GM21390 (cell line): ENCODE results near the gene NEURL1.
"Not testable (repeated sequence)": the region's sequence is repeated elsewhere in the genome, so short reads cannot be mapped to it uniquely, and the experiment has no call there.

Source experiments
- ATAC-seq: cut with Tn5 transposase; IDR thresholded peaks from one replicate; pipeline ENCODE4 v1.9.1; 2021; ENCODE audit not compliant: unreplicated experiment

Gene NEURL1

GRCh38 chr10:103459615-103460014, 33.9 kb upstream of the NEURL1 start:
- ATAC-seq, result no peak

- ATAC-seq, result no peak
Observed at GRCh38 chr10:103463499-103463898, 30.0 kb upstream of the NEURL1 start.

- no peak for ATAC-seq
Observed at GRCh38 chr10:103465411-103466179, 27.9 kb upstream of the NEURL1 start.

GRCh38 chr10:103466734-103467133, 26.8 kb upstream of the NEURL1 start:
- ATAC-seq, result no peak

DNA sequence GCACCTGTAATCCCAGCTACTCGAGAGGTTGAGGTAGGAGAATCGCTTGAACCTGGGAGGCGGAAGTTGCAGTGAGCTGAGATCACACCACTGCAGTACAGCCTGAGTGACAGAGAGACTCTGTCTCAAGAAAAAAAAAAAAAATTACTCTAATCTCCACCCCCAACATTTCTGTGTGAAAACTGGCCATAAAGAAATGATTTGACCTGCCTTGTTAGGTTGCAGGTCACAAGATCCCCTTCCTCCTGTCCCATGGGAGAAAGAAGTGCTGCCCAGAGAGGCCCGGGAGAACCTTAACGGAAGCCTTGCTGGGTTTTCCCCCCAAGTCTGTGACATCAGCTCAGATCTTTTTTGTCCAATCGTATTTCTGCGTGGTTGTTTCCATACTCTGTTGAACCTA, 26.1 kb upstream of the NEURL1 start:
- no peak for ATAC-seq

DNA sequence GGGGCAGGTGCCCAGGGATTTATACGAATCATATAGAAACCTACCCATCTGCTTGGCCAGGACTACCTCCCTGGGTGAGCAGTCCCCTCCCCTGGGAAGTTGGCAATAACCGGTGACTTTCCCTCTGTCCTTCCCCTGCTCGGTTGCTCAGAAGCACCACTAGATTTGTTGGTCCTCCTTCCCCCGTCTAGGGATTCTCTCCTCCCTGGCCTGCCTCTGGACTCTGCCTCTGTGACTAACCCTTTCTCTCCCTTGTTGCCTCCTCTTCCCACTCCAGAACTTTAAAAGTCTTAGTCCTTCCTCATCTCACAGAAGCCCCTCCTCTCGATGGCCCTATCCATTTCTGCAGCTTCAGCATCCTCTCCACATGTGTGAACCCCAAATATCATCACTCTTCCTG, 24.3 kb upstream of the NEURL1 start:
- ATAC-seq, result no peak

DNA sequence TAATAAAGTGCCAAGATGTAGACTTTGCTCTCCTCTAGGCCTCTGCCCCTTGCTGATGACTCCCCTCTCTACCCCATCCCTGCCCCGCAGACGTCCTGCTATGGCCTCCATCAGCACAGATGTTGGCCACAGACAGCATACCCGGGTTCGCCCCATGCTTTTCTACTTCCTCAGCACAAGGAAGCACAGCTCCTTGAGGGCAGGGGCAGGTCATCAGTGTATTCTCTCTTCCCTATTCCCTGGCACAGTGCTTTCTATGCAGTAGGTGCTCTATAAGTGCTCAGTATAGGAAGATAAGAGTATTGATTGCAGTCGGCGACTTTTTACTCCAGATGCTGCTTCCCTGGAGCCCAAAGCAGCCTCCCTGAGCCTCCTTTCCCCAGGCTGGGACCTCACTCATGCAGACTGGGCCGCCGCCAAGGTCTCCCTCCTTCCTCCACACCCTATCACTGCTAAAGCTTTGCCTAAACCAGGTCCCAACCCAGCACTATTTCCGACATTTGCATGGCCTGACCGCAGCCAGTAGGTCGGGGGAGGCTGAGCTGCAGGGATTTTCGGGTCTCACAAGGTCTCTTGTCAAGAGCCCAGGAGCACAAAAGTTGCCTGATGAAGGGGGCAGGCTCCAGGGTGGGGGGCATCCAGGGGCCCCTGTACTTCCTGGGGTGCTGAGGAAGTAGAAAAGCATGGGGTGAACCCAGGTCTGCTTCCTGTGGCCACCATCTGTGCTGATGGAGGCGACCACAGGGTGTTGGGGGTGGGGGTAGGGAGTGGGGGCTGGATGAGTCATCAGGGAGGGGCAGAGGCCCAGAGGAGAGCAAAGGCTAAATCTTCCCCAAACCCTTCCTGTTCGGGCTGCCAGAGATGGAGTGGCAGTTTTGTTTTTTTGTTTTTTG, 22.5 kb upstream of the NEURL1 start:
- peak; percentile 80 for ATAC-seq

DNA sequence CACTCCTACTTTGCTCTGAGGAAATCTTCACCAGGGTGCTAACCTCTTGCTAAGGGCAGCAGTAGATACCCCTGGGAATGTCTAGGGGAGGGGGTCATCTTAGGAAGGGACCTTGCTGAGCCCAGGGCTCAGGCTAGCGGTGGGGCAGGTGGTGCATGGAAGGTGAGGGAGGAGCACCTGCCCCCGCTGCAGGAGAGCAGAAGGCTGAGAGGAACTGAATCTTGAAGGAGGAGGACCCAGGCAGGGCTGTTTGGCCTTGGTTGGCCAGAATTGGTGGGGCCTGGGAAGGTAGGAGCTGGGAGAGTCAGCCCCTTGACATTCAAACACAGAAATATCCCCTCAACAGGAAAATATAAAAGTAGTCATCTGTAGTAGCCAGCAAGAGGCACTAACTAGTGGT, 21.5 kb upstream of the NEURL1 start:
- no peak for ATAC-seq

- no peak for ATAC-seq
Observed at GRCh38 chr10:103473261-103473671, 20.2 kb upstream of the NEURL1 start.

DNA sequence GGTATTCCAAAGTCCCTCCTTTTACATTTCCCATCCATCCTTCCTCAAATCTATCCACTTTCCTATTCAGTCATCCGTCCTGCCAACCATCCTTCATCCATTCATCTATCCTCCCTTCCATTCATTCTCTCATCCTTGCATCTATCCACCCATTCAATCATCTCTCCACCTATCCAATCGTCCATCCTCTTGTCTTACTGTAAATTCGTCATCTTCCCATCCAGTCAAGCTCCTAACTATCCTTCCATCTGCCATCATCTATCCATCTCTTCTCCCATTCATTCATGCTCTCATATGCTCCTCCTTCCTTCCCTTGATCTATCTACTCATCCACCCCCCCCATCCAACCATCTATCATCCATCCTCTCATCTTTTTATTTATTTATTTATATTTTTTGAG, 19.4 kb upstream of the NEURL1 start:
- ATAC-seq, result no peak

- ATAC-seq, result no peak
Observed at GRCh38 chr10:103475437-103475836, 18.1 kb upstream of the NEURL1 start.

DNA sequence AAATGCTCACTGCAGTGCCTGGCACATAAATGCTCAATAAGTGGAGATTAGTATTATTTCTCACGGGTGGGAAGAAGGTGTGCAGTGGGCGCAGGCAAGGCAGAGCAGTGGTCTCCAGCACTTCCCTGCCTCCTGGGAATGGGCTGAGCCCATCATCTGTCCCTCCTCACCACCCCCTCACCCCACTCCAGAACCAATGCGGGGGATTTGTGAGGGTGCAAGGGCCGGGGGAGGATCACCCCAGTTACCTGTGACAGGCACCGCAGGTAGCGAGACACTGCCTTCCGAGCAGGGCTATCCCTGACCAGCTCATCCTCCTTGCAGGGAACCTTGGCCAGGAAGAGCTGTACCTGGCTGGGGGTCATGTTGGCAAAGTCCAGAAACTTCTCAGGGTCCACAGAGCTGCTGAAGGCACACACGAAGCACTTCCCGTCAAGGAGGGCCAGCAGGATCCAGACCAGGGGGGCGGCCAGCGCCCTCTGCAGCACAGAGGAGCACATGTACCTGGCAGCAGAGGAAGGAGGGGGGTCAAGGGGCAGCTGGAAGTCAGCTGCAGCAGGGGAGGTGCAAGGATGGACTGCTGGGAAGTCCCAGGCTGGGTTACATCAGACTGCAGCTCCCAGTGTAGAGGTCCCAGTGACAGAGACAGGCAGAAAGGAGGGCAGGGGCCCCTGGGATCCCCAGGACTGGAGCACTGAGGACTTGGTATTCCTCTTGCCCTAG, 17.3 kb upstream of the NEURL1 start:
- ATAC-seq, result no peak

- no peak for ATAC-seq
Observed at GRCh38 chr10:103478671-103479070, 14.8 kb upstream of the NEURL1 start.

DNA sequence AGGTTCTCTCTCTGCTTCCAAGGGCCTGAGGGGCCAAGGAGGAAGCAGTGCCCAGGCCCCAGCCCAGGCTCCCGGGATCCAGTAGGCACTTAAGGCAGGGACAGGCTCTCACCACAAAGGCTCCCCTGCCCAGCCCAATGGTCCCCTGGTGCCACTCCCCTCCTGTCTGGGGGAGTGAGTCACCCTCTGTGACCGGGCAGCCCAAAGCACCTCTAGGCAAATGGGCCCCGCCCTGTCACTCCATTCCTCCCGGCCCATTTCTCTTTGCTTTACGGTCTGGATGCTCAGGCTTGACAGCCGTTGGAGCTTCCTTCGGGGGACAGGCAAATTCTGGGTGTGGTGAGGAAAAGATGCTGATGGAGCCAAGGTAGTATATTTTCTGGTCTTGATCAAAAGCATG, 14.4 kb upstream of the NEURL1 start, which contains the start of gene CALHM3:
Gene CALHM3, minus strand, starts transcription at position 106 of the 400 bp plus-strand sequence. CDS start 208 bp downstream, outside the sequence.
- ATAC-seq, result no peak

DNA sequence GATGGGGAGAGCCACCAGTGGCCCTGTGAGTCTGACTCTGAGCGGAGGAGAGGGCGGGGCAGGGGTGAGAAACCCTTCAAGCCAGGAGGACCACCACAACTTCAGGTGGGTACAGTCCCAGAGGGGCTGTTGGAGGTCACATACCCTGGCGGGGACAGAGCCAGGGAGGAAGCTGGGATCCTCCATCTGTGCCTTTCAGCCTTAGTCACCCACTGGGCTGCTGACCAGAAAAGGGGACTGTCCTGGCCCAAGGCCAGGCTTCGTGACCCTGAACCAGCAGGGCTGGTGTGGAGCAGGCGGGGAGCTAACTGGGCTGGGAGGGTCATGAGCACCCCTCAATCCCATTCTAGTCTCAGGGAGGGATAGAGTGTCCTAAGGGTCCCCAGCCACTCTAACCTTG, 13.0 kb upstream of the NEURL1 start:
- ATAC-seq, result no peak

GRCh38 chr10:103481974-103482531, 11.5 kb upstream of the NEURL1 start:
- ATAC-seq, result no peak

DNA sequence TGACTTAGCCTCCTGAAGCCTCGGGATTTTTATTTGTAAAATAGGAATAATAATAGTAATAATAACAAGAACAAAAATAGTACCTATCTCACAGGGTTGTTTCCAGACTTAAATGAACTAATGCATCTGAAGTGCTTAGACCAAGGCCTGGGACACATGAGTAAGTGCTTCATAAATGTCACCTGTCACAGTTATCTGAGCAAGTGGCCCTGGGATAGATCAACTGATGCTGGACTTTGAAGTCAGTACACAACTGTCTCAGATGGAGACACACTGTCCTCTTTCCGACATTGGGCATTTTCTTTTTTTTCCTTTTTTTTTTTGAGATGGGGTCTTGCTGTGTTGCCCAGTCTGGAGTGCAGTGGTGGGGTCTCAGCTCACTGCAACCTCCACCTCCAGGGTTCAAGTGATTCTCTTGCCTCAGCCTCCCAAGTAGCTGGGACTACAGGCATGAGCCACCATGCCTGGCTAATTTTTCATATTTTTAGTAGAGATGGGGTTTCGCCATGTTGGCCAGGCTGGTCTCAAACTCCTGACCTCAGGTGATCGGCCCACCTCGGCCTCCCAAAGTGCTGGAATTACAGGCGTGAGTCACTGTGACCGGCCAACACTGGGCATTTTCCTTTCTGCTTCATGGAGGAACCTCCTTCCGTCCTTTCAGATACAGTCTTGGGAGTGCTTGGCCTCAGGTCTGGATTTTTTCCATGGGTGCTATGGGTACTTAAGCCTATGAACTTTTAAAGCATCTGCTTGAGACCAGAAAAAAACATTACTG, 6.7 kb upstream of the NEURL1 start:
- not testable (repeated sequence) for ATAC-seq

- ATAC-seq, result no peak
Observed at GRCh38 chr10:103487410-103487708, 6.1 kb upstream of the NEURL1 start.

DNA sequence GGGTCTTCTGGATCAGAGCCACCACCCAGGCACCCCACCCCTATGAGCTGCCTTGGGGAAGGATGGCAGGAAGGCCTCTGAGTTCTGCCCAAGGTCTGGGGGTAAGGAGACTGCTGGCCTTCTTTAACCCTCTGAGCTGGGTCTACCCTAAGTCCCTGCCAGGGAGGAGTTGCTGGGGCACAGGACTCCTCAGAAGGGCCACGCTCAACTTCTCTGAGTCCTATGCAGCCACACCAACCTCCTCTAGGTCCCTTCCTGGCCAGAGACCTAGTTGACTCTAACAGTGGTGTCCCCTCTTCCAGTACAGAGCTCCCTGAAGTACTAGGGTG, 2.6 kb upstream of the NEURL1 start:
- no peak for ATAC-seq

DNA sequence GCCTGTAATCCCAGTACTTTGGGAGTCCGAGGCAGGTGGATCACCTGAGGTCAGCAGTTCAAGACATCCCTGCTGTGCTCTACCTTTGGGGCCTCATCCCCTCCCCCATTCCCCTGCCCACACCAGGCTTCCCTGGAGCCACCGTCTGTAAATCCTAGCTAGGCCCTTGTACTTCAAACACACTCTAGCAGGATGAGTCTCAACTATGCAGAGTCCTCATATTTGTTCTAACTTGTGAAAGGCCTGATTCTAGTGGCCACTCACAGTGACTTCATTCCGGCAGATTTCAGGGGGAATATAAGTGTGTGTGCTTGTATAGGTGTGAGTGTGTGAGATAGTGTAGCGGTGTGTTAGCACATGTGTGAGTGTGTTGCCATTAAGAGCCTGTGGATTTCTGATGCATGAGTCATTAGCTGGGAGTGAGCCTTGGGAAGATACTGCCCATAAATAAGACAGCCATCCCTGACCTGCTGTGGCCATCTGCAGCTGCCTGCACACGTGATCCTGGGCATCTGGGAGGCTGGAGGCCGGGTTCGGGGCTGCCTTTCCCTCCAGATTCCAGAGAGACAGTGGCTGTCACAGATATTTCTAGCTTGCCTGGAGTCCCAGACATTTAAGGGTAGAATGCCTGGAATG, 1.7 kb upstream of the NEURL1 start:
- ATAC-seq, result no peak
